A549 (cell line): ENCODE results near the gene MAP2K1. TPM values are rescaled to one million over a fixed set of nuclear protein-coding genes. Genes with fewer than 3 reads are reported as not detected.
"Not testable (repeated sequence)": the region's sequence is repeated elsewhere in the genome, so short reads cannot be mapped to it uniquely, and the experiment has no call there.

Experiments
- ATAC-seq, 2 experiments: fragments of 200-7000 bp in 1 of 2; fragments of >200 bp in 1 of 2; cut with Nextera tagmentation in 1 of 2; cut with Tn5 transposase in 1 of 2; 3 replicates each; pipeline versions ENCODE4 v1.8.0 to v1.9.1; 2018 to 2020; ENCODE audit warnings: mild to moderate bottlenecking in 1 of 2, moderate library complexity in 1 of 2
- CTCF ChIA-PET: fragments of 300-600 bp; sonication (Branson Sonifier 250); formaldehyde crosslinking; extraction: SDS; loops from one replicate; lab custom pipeline; 2021; ENCODE audit warnings: antibody characterized with exemption, inconsistent platforms; lab: Yijun Ruan, JAX
- POLR2A ChIA-PET: fragments of 350-600 bp; formaldehyde crosslinking; extraction: SDS; loops from one replicate; lab custom pipeline; 2021; ENCODE audit warnings: antibody characterized with exemption, inconsistent platforms; lab: Yijun Ruan, JAX
- DNase-seq, 2 experiments: peaks; one replicate each; pipeline versions ENCODE4 v3.0.0 to v3.0.0-alpha.2; 2011 to 2016; ENCODE audit warnings: low read depth in 1 of 2, low spot score in 1 of 2
- FAIRE-seq: peaks from 2 replicates; lab custom pipeline; 2011; peaks lifted over from hg19 to GRCh38; lab: Jason Lieb, UNC
- H3K27ac ChIP-seq, 2 experiments: fragments of >200 bp; sonication (Bioruptor Twin); formaldehyde crosslinking; 3 replicates each; pipeline ENCODE4 v1.5.1; 2016 to 2017
- H3K4me1 ChIP-seq: fragments of >200 bp; sonication (Bioruptor Twin); formaldehyde crosslinking; 3 replicates; pipeline ENCODE4 v1.6.1; 2016
- H3K4me2 ChIP-seq: fragments of >200 bp; sonication (Bioruptor Twin); formaldehyde crosslinking; 3 replicates; pipeline ENCODE4 v1.6.1; 2016
- H3K4me3 ChIP-seq: fragments of >200 bp; sonication (Bioruptor Twin); formaldehyde crosslinking; 3 replicates; pipeline ENCODE4 v1.5.1; 2016
- H3K9me3 ChIP-seq: fragments of >200 bp; sonication (Bioruptor Twin); formaldehyde crosslinking; 3 replicates; pipeline ENCODE4 v1.6.1; 2016
- ATOH8 ChIP-seq: fragments of 250-450 bp; sonication (Bioruptor Pico); IDR thresholded peaks from 2 replicates; pipeline ENCODE4 v1.5.0; 2020; ENCODE audit warnings: low read depth, mild to moderate bottlenecking, moderate library complexity
- EP300 ChIP-seq, 2 experiments: fragments of >200 bp; sonication (Bioruptor Twin); formaldehyde crosslinking; IDR thresholded peaks; 2 replicates in 1 of 2; 3 replicates in 1 of 2; pipeline ENCODE4 v1.6.1; 2016 to 2017
- HOXA7 ChIP-seq: fragments of 250-450 bp; sonication (Bioruptor Pico); IDR thresholded peaks from 2 replicates; pipeline ENCODE4 v1.5.0; 2020; ENCODE audit warnings: mild to moderate bottlenecking, moderate library complexity
- JUN ChIP-seq, 2 experiments: fragments of >200 bp; sonication (Bioruptor Twin); formaldehyde crosslinking; IDR thresholded peaks; 2 replicates in 1 of 2; 3 replicates in 1 of 2; pipeline ENCODE4 v1.6.1; 2016 to 2017
- MAFK ChIP-seq: fragments of 450-650 bp; IDR thresholded peaks from 2 replicates; pipeline ENCODE4 v1.6.1; 2014; ENCODE audit not compliant: partially characterized antibody
- NFE2L2 ChIP-seq: fragments of 150-350 bp; conservative IDR thresholded peaks from 2 replicates; pipeline ENCODE4 v1.6.1; 2014; ENCODE audit warnings: low read length
- POLR2A ChIP-seq: IDR thresholded peaks from 2 replicates; pipeline ENCODE4 v1.6.1; 2012; ENCODE audit warnings: mild to moderate bottlenecking, low read length
- POLR2AphosphoS2 ChIP-seq: conservative IDR thresholded peaks from 2 replicates; pipeline ENCODE4 v1.6.1; 2012; ENCODE audit warnings: low read length, improper control_type of control experiment, inconsistent platforms
- RAD21 ChIP-seq, 2 experiments: fragments of >200 bp in 1 of 2; sonication (Bioruptor Twin) in 1 of 2; formaldehyde crosslinking in 1 of 2; IDR thresholded peaks in 1 of 2; conservative IDR thresholded peaks in 1 of 2; 2 replicates in 1 of 2; 3 replicates in 1 of 2; pipeline ENCODE4 v1.6.1; 2012 to 2018; ENCODE audit warnings: inconsistent platforms in 1 of 2
- TFCP2L1 ChIP-seq: fragments of 250-450 bp; sonication (Bioruptor Pico); IDR thresholded peaks from 2 replicates; pipeline ENCODE4 v1.5.0; 2021; ENCODE audit warnings: mild to moderate bottlenecking
- TP53 ChIP-seq: fragments of 250-450 bp; sonication (Bioruptor Pico); IDR thresholded peaks from 2 replicates; pipeline ENCODE4 v1.5.0; 2021; ENCODE audit warnings: mild to moderate bottlenecking, moderate library complexity
- ZSCAN20 ChIP-seq: fragments of 250-450 bp; sonication (Bioruptor Pico); IDR thresholded peaks from 2 replicates; pipeline ENCODE4 v1.8.0; 2022; ENCODE audit warnings: mild to moderate bottlenecking, moderate library complexity
- WGBS: methylation state at CpG from one replicate; pipeline ENCODE4 v1.1.6; 2017; ENCODE audit errors: missing lambda C conversion rate; 5-methylcytosine and 5-hydroxymethylcytosine counted together
- polyA plus RNA-seq, 4 experiments: library from polyadenylated mRNA; depleted of rRNA in 3 of 4; stranded (reverse); fragments of >200 nt; fragmentation: RNase III in 1 of 4; extraction: RNeasy Plus Mini Kit Qiagen cat#74134 plus additional on column Dnase treatment in 1 of 4; gene quantifications; 2 replicates in 3 of 4; 3 replicates in 1 of 4; pipeline ENCODE4 v1.2.3, GENCODE V29; 2011 to 2017
- TF ChIP-seq, protein P1 (sequence below): fragments of >200 bp; sonication (Bioruptor Twin); formaldehyde crosslinking; IDR thresholded peaks from 2 replicates; pipeline ENCODE4 v1.6.1; 2016
- TF ChIP-seq, protein P2 (sequence below): fragments of >200 bp; sonication (Bioruptor Twin); formaldehyde crosslinking; IDR thresholded peaks from 3 replicates; pipeline ENCODE4 v1.5.1; 2016
- TF ChIP-seq, protein P3 (sequence below): fragments of 250-450 bp; sonication (Bioruptor Pico); IDR thresholded peaks from 2 replicates; pipeline ENCODE4 v1.5.0; 2021; ENCODE audit warnings: mild to moderate bottlenecking, moderate library complexity, borderline replicate concordance

Gene MAP2K1
- polyA plus RNA-seq, 2 of the 4 experiments (the other 2 are of a cell fraction): 30.3 to 41.9 TPM

DNA sequence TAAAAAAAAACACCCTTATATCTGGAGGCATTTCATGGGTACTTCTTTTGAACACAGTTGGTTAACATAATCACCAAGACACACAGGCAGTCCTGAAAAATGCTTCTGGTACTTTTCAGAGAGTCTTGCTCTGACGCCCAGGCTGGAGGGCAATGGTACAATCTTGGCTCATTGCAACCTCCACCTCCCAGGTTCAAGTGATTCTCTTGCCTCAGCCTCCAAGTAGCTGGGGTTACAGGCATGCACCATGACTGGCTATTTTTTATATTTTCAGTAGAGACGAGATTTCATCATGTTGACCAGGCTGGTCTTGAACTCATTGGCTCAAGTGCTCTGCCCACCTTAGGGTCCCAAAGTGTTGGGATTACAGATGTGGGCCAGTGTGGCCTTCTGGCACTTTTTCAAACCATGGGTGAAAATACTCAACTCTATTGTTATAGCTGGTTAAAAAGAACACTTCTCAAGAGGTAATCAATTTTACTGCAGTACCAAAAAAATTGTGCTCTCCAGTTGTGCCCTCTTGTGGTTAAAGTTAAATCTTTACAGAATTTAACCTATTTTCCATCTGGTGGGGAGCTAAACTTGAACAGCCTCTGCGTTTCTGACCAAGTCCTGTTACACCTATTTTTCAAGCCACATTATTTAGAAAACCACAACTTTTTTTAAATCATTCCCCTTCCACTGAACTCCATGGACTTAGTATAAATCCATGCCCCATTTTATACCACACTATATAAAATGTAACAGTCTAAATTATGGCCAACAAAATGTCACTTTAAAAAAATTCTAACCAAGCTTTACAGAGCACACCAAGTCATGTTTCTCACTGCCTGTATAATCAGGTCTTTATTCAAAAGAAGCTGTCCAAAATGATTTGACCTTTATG, 112.0 kb downstream of the MAP2K1 start:
- H3K4me1 ChIP-seq: peaks cover 56% of the 10 kb centered on the region
- 63% methylated on average over 3 of the region's 3 CpGs for WGBS
- ChIA-PET CTCF (interaction anchor here (0.6 to 4.7 kb wide), 53 partner anchors 8 to 1666 kb away, joined by 3 to 75 read pairs (median 5); partner anchors contain the start of genes DIS3L, LCTL, MAP2K1 and RPL4), POLR2A (interaction anchor here (0.9 to 3.3 kb wide), 4 partner anchors 9 to 142 kb away, joined by 3 to 25 read pairs (median 4); partner anchors contain the start of genes MAP2K1 and TIPIN)
- H3K4me2 ChIP-seq: peak overlapping the region; percentile 97; the same call in 2 of the 3 replicates
- no peak for FAIRE-seq
- H3K9me3 ChIP-seq: no peaks in the 10 kb centered on the region
- TF ChIP-seq RAD21 (conservative IDR thresholded peaks at IDR 0.05 in 1 of 2, IDR thresholded peaks at IDR 0.05 in 1 of 2) (peak; percentile 26 to 30; a peak in 2 of 5 replicates), TP53 (CRISPR knock-in tag) (peak; percentile 49; the same call in 1 of the 2 replicates), NFE2L2 (peak; percentile 73), JUN (IDR thresholded peaks at IDR 0.05) (no peak; a peak in 1 of 5 replicates), ZSCAN20 (CRISPR knock-in tag) (no peak), POLR2A (no peak), MAFK (peak; percentile 5), POLR2AphosphoS2 (peak; percentile 93; the same call in 1 of the 2 replicates), TFCP2L1 (CRISPR knock-in tag) (peak; percentile 85), EP300 (IDR thresholded peaks at IDR 0.05) (no peak), ATOH8 (CRISPR knock-in tag) (peak; percentile 55; the same call in 1 of the 2 replicates), HOXA7 (CRISPR knock-in tag) (peak; percentile 90)
- TF ChIP-seq, protein P1, sequence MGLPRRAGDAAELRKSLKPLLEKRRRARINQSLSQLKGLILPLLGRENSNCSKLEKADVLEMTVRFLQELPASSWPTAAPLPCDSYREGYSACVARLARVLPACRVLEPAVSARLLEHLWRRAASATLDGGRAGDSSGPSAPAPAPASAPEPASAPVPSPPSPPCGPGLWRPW: no peak
- TF ChIP-seq, protein P2, sequence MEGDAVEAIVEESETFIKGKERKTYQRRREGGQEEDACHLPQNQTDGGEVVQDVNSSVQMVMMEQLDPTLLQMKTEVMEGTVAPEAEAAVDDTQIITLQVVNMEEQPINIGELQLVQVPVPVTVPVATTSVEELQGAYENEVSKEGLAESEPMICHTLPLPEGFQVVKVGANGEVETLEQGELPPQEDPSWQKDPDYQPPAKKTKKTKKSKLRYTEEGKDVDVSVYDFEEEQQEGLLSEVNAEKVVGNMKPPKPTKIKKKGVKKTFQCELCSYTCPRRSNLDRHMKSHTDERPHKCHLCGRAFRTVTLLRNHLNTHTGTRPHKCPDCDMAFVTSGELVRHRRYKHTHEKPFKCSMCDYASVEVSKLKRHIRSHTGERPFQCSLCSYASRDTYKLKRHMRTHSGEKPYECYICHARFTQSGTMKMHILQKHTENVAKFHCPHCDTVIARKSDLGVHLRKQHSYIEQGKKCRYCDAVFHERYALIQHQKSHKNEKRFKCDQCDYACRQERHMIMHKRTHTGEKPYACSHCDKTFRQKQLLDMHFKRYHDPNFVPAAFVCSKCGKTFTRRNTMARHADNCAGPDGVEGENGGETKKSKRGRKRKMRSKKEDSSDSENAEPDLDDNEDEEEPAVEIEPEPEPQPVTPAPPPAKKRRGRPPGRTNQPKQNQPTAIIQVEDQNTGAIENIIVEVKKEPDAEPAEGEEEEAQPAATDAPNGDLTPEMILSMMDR: peak; percentile 55
- TF ChIP-seq, protein P3, sequence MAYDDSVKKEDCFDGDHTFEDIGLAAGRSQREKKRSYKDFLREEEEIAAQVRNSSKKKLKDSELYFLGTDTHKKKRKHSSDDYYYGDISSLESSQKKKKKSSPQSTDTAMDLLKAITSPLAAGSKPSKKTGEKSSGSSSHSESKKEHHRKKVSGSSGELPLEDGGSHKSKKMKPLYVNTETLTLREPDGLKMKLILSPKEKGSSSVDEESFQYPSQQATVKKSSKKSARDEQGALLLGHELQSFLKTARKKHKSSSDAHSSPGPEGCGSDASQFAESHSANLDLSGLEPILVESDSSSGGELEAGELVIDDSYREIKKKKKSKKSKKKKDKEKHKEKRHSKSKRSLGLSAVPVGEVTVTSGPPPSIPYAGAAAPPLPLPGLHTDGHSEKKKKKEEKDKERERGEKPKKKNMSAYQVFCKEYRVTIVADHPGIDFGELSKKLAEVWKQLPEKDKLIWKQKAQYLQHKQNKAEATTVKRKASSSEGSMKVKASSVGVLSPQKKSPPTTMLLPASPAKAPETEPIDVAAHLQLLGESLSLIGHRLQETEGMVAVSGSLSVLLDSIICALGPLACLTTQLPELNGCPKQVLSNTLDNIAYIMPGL (CRISPR knock-in tag): no peak; the same call in 1 of the 2 replicates
- ATAC-seq: no peak
- DNase-seq: peak in 1 of 2 experiments; percentile 53
- H3K4me3 ChIP-seq: no peak overlapping the region
- H3K27ac ChIP-seq: peak overlapping the region in 1 of 2 experiments; percentile 31; a peak in 2 of 6 replicates

DNA sequence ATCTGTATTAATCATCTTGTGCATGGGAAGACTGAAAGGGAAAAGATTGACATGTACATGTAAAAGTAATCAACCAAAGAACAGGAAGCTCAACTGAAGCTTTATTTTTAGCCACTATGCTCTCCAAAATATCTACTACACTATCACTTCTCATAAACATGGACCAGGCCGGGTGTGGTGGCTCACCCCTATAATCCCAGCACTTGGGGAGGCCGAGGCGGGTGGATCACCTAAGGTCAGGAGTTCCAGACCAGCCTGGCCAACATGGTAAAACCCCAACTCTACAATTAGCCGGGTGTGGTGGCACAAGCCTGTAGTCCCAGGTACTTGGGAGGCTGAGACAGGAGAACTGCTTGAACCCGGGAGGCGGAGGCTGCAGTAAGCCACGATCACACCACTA, 113.6 kb downstream of the MAP2K1 start:
- H3K9me3 ChIP-seq, ATAC-seq, DNase-seq, H3K4me3 ChIP-seq, FAIRE-seq: not testable (repeated sequence)
- CTCF ChIA-PET: interaction anchor here (1.4 to 4.7 kb wide), 3 partner anchors 12 to 114 kb away, joined by 3 to 75 read pairs (median 46); partner anchors contain the start of gene MAP2K1
- Histone ChIP-seq H3K4me1 (peaks cover 56% of the 10 kb centered on the region), H3K27ac (0 out of 6 replicates have a peak overlapping the region, but pooled peaks of 1 of the 2 experiments have one; percentile 4), H3K4me2 (peak overlapping the region; percentile 94; the same call in 1 of the 3 replicates)
- 80% methylated on average over 7 of the region's 7 CpGs for WGBS
- POLR2A ChIA-PET: interaction anchor here (0.5 to 3.3 kb wide), 4 partner anchors 8 to 114 kb away, joined by 3 to 25 read pairs (median 4); partner anchors contain the start of gene MAP2K1
